Mesodermal cell (in vitro differentiated cells): Measurements from ENCODE around the gene MTTP.

ENCODE experiments used
- H3K27ac ChIP-seq: 2 replicates; pipeline ENCODE4 v1.7.0; 2013; ENCODE audit warnings: mild to moderate bottlenecking, low read depth, low read length, moderate library complexity; ENCODE audit not compliant: severe bottlenecking
- H3K36me3 ChIP-seq: 2 replicates; pipeline ENCODE4 v1.7.1; 2013; ENCODE audit warnings: mild to moderate bottlenecking, low read length, moderate library complexity; ENCODE audit not compliant: control insufficient read depth, insufficient read depth
- H3K4me1 ChIP-seq: one replicate; pipeline ENCODE4 v1.7.1; 2013; ENCODE audit warnings: mild to moderate bottlenecking, low read length; ENCODE audit not compliant: insufficient read depth, control insufficient read depth, poor library complexity, severe bottlenecking
- H3K4me3 ChIP-seq: 2 replicates; pipeline ENCODE4 v1.7.0; 2013; ENCODE audit warnings: low read length, control low read depth, mild to moderate bottlenecking; ENCODE audit not compliant: insufficient read depth, poor library complexity, severe bottlenecking; ENCODE audit errors: extremely low read depth
- H3K9me3 ChIP-seq: 2 replicates; pipeline ENCODE4 v1.7.1; 2013; ENCODE audit warnings: mild to moderate bottlenecking, low read length, moderate library complexity; ENCODE audit not compliant: control insufficient read depth
- WGBS, 2 experiments: methylation state at CpG; one replicate each; pipeline ENCODE4 v1.1.5; 2013; ENCODE audit warnings: missing lambda C conversion rate in 2 of 2; ENCODE audit not compliant: insufficient coverage in 2 of 2; 5-methylcytosine and 5-hydroxymethylcytosine counted together

The MTTP gene

GRCh38 chr4:99624141-99624719, 49.6 kb downstream of the MTTP start:
- Histone ChIP-seq H3K36me3 (no peaks in the 10 kb centered on the region), H3K4me1 (no peaks in the 10 kb centered on the region), H3K27ac (no peak overlapping the region), H3K4me3 (no peak overlapping the region), H3K9me3 (no peaks in the 10 kb centered on the region)
- 72 to 89% methylated on average over 2 of the region's 4 CpGs for WGBS, 2 experiments

GRCh38 chr4:99625369-99625768, 50.7 kb downstream of the MTTP start:
- WGBS, 2 experiments, result 86 to 88% methylated on average over 5 of the region's 5 CpGs

GRCh38 chr4:99628040-99628439, 53.4 kb downstream of the MTTP start:
- Histone ChIP-seq H3K4me1 (no peaks in the 10 kb centered on the region), H3K4me3 (no peak overlapping the region), H3K27ac (no peak overlapping the region), H3K9me3 (no peaks in the 10 kb centered on the region), H3K36me3 (no peaks in the 10 kb centered on the region)
- WGBS, 2 experiments, result no CpG with 5 or more reads among the region's 1 CpG

More at GRCh38 chr4:99625369-99625768, 50.7 kb downstream of the MTTP start:
- no peaks in the 10 kb centered on the region for H3K4me1 ChIP-seq
- H3K9me3 ChIP-seq, result no peaks in the 10 kb centered on the region
- no peak overlapping the region for H3K27ac ChIP-seq
- no peaks in the 10 kb centered on the region for H3K36me3 ChIP-seq
- H3K4me3 ChIP-seq, result no peak overlapping the region

GRCh38 chr4:99629962-99630554, 55.4 kb downstream of the MTTP start:
- H3K27ac ChIP-seq, result no peak overlapping the region
- no peaks in the 10 kb centered on the region for H3K9me3 ChIP-seq
- no peak overlapping the region for H3K4me3 ChIP-seq
- H3K36me3 ChIP-seq, result no peaks in the 10 kb centered on the region
- H3K4me1 ChIP-seq, result no peaks in the 10 kb centered on the region

GRCh38 chr4:99630857-99631360, 56.3 kb downstream of the MTTP start:
- no peaks in the 10 kb centered on the region for H3K4me1 ChIP-seq
- no peaks in the 10 kb centered on the region for H3K36me3 ChIP-seq
- WGBS, 2 experiments, result 83% methylated on average over 1 of the region's 1 CpG; no CpG with 5 or more reads in 1 of the 2 experiments
- H3K9me3 ChIP-seq, result no peaks in the 10 kb centered on the region
- no peak overlapping the region for H3K27ac ChIP-seq
- no peak overlapping the region for H3K4me3 ChIP-seq

GRCh38 chr4:99633772-99634171, 59.1 kb downstream of the MTTP start:
- no peaks in the 10 kb centered on the region for H3K4me1 ChIP-seq
- H3K4me3 ChIP-seq, result no peak overlapping the region
- no peaks in the 10 kb centered on the region for H3K36me3 ChIP-seq
- H3K9me3 ChIP-seq, result no peaks in the 10 kb centered on the region
- WGBS, 2 experiments, result 96% methylated on average over 11 to 12 of the region's 14 CpGs
- H3K27ac ChIP-seq, result no peak overlapping the region

- WGBS, 2 experiments, result no CpG with 5 or more reads among the region's 1 CpG
Measured at GRCh38 chr4:99634742-99635360, 60.2 kb downstream of the MTTP start.

GRCh38 chr4:99635601-99636000, 61.0 kb downstream of the MTTP start:
- no peaks in the 10 kb centered on the region for H3K4me1 ChIP-seq
- H3K36me3 ChIP-seq, result no peaks in the 10 kb centered on the region
- 100% methylated on average over 1 to 3 of the region's 3 CpGs for WGBS, 2 experiments
- no peak overlapping the region for H3K27ac ChIP-seq
- no peak overlapping the region for H3K4me3 ChIP-seq
- no peaks in the 10 kb centered on the region for H3K9me3 ChIP-seq

More at GRCh38 chr4:99634742-99635360, 60.2 kb downstream of the MTTP start:
- Histone ChIP-seq H3K36me3 (no peaks in the 10 kb centered on the region), H3K4me1 (no peaks in the 10 kb centered on the region), H3K27ac (no peak overlapping the region), H3K4me3 (no peak overlapping the region), H3K9me3 (no peaks in the 10 kb centered on the region)

GRCh38 chr4:99636422-99636821, 61.8 kb downstream of the MTTP start:
- no peak overlapping the region for H3K4me3 ChIP-seq
- no peaks in the 10 kb centered on the region for H3K4me1 ChIP-seq
- H3K36me3 ChIP-seq, result no peaks in the 10 kb centered on the region
- no peak overlapping the region for H3K27ac ChIP-seq
- 93 to 100% methylated on average over 1 of the region's 2 CpGs for WGBS, 2 experiments
- no peaks in the 10 kb centered on the region for H3K9me3 ChIP-seq

GRCh38 chr4:99637174-99637573, 62.5 kb downstream of the MTTP start:
- H3K27ac ChIP-seq, result no peak overlapping the region
- no peaks in the 10 kb centered on the region for H3K36me3 ChIP-seq
- WGBS, 2 experiments, result 83 to 87% methylated on average over 4 of the region's 5 CpGs

GRCh38 chr4:99640676-99641075, 66.1 kb downstream of the MTTP start:
- Histone ChIP-seq H3K9me3 (no peaks in the 10 kb centered on the region), H3K4me1 (no peaks in the 10 kb centered on the region), H3K36me3 (no peaks in the 10 kb centered on the region), H3K27ac (no peak overlapping the region), H3K4me3 (no peak overlapping the region)
- 100% methylated on average over 1 of the region's 2 CpGs; no CpG with 5 or more reads in 1 of the 2 experiments for WGBS, 2 experiments

More at GRCh38 chr4:99637174-99637573, 62.5 kb downstream of the MTTP start:
- Histone ChIP-seq H3K9me3 (no peaks in the 10 kb centered on the region), H3K4me3 (no peak overlapping the region), H3K4me1 (no peaks in the 10 kb centered on the region)
